Erythroblast (primary cell): Measurements from ENCODE around the gene LRRC8C.

Experiments used
- GATA1 ChIP-seq: IDR thresholded peaks from 2 replicates; pipeline ENCODE4 v1.6.1; 2011; ENCODE audit warnings: low read depth, mild to moderate bottlenecking, control low read depth, low read length, moderate library complexity
- POLR2A ChIP-seq: IDR thresholded peaks from 2 replicates; pipeline ENCODE4 v1.6.1; 2011; ENCODE audit warnings: mild to moderate bottlenecking, low read length

- TF ChIP-seq POLR2A = no peak
- TF ChIP-seq GATA1 = no peak
These were observed 54.3 kb downstream of the LRRC8C start for GRCh38 chr1:89687254-89687653.
